HG03060 (cell line): ENCODE measurements around the gene ZNF672.
"Not testable (repeated sequence)": the region's sequence is repeated elsewhere in the genome, so short reads cannot be mapped to it uniquely, and the experiment has no call there.

Source experiments
- ATAC-seq: cut with Tn5 transposase; IDR thresholded peaks from one replicate; pipeline ENCODE4 v1.9.1; 2021; ENCODE audit warnings: low read depth, moderate number of reproducible peaks; ENCODE audit not compliant: unreplicated experiment

ZNF672 gene

DNA sequence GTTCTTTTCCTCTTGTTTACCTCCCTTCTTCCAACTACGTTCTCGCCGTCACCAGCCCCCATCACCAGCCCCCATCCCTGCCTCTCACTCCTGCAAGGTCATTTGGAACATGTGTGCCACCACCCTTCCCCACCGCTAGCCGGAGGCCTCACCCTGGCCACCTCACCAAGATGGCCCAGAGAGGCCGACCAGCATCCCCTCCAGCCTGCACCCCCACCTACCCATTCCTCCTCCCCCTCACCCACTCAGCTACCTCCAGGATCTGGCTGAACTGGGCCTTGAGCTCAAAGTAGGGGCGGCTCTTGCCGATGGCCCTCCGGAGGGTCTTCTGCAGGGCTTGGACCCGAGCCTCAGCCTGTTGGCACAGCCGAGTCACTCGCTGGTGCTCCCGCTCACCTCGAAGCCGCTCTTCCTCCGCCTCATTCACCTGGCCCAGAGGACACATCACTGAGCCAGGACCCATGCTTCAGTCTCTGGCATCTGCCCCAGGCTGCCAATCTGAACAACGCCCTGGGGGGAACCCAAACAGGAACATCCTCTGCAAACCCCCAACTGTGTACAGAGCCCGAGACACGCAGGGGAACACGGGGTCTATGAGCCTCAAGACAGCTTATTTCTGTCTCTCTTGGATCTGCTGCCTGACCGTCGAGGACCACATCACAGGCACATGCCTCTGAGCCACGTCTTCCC, 25.1 kb upstream of the ZNF672 start:
- no peak for ATAC-seq

DNA sequence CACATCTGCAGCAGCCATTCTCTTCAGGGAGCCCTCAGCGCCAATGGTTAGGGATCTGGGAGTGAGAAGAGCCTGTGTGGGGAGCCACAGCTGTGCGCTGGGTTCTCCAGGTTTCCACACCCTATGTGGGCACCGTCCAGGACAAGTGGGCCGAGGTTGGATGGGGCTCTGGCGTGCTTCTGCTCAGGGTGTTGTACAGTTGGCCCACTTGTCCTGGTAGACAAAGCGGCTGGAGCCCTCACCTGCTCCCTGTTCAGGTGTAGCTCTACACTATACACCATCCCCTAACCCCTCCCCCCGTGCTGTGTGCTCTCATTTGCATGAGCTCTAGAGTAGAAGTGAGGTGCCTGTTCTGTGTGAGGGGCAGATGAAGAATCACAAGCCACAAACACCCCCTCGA, 24.5 kb upstream of the ZNF672 start:
- ATAC-seq = no peak

DNA sequence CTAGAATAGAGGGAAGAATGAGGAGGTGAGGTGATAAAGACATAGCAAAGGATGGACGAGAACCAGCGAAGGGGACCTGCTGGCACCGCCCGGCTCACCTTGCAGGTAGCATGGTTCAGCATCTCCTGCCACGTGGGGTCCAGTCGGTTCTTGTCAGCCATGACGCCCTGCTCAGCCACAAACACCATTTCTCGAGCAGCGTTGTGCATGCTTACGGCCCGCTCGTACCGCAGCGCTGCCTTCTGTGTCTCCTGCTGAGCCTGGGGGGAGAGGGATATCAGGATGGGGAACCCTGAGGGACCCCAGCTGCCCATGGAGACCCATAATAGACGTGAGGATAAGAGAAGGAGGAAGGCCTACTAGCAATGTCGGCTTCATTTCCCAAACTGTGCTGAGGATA, 23.7 kb upstream of the ZNF672 start:
- ATAC-seq = no peak

DNA sequence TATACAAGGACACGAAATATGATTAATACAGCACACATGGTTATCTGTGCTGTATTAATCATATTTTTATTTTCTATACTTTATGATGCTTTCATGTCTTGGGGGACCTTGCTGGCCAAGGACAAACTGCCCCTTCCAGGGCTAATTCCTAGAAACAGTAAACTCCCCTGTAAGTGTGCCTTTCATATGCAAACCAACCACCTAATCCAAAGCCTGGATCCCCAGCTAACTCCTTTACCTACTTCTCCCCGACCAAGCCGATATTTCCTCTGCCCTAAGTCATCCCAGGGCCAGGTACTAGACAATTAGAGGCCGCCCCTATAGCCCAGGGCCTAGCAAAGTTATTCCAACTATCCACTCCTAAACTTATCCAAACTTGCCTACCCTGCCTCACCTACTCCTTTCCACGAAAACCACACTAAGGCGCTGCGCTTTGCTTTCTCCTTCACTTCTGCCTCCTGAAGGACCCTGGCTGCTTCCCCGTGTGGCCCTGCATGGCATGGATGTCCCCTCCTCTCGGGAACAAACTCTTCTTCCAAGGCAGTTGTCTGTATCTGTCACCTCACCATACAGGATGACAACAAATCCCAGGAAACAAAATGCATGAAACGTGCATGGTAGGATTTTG, 22.5 kb upstream of the ZNF672 start:
- ATAC-seq = no peak

DNA sequence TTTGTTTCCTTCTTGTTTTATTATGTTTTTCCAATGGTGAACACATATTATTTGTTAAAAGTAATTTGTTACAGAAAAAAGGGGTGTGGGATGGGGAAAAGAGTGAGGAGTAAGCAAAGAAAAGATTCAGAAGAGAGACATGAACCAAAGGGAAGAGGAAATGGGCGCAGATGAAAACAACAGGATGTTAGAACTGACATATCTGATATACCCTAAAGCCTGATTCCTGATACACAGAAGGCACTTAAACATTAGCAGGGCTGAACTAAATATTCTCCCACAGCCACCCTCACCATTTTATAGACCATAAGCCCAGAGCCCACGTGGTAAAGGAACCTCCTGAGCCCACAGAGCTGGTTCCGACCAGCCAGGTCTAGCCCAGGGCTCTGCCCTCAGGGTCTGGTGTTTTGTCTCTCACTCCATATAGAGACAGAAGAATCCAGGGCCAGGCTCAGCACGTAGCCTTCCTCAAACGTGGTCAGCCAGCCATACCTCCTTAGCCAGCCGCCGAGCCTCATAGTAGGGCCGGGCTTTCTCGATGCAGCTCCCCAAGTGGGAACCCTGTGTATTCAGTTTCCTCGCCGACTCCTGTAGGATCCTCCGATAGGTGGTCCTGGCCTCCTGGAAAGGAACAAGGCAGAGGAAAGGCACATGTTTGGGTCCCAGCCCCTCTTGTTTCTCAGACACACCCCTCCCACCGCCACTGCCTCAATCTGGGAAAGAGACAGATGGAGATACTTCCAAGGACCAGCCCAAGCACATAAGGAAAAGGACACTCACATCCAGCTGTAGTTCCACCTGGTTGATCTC, 21.8 kb upstream of the ZNF672 start:
- no peak for ATAC-seq

DNA sequence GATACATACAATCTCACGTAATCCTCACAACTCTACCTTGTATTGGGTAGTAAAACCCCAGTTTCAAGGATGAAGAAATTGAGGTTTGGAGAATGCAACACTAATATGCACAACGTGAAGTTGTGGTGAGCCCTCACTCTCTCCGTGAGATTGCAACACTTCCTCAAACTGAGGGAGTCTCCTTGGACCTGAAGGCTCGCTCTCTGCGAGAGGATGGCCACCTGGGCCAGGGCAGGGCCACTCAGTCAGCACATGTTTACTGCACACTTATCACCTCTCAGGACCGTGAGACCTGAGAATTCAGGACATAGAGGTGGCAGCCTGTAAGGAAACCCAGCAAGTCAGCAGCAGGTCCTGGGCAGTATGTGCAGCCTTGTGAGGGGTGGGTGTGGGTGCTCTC, 21.0 kb upstream of the ZNF672 start:
- ATAC-seq = no peak

DNA sequence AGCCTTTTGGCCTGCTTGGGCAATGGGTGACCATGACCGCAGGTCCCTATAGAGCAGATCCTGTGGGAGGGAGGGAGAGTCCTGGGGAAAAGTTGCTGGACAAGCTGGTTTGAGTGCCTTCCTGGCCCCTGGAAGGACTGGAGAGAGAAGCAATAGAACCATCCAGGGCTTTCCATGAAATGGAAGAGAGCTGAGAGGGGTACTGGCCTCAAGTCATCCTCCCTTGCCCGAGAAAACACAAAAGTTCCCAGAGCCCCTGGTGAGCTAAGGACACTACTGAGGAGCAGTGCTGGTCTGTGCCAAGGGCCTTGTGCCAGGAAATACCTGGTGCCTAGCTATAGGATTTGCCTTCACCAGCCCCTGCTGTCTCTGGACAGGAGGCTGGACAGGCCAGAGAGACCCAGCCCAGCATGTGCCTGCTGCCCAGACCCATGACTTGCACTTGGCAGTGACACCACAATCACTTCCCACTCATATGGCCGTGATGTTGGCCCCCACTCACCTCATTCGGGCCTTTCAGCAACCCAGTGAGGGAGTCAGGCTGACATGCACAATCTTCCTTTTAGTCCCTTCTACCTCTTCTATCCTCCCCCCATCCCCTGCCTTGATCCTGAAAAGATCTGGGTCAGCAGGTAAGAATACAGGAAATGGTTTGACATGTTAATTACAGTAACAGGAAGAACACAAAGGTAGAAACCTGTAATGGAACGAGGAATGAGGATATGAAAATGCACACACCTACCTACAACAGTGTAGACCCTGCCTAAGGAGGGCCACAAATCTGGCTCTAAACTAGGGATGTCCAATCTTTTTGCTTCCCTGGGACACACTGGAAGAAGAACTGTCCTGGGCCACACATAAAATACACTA, 19.3 kb upstream of the ZNF672 start:
- no peak for ATAC-seq

DNA sequence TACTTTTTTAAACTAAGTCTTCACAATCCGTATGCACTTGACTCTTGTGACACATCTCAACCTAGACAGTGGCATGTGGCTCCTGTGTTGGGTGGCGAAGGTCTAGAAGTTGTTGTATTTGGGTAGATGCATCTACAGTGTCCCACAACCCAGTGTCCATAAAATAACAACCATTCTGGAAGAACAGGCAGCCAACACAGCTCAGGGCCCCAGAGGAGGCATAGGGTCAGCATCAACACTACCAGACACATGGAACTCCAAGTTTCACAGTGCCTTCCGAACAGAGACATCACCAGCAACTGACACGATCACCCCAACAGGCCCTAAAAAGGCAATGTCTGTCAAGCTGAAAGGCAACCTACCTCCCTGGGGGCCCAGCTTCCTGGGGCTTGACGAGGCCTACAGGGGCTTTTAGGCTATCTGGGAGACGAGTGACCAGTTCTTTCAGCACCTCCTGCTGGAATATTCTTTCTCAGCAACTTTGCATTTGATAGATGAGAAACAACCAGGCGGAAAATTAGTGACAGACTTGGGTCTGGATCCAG, 17.9 kb upstream of the ZNF672 start:
- no peak for ATAC-seq

DNA sequence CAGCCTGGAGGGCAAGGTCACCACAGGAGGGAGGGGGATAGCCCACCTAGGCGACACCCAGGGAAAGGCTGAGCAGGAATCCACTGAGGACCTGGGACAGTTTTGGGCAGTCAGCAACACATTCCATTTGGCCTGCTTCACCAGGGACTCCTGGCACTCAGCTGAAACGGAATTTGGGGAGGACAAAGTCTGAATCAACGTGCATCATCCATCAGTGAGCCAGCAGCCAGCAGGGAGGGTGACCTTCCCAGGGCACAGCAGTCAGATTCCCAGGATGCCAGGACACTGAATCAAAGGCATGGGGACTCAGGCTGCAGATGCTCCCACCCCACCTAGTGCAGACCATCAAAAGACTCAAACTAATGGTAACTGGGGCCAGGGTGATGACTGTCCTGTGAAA, 16.9 kb upstream of the ZNF672 start:
- ATAC-seq = no peak

DNA sequence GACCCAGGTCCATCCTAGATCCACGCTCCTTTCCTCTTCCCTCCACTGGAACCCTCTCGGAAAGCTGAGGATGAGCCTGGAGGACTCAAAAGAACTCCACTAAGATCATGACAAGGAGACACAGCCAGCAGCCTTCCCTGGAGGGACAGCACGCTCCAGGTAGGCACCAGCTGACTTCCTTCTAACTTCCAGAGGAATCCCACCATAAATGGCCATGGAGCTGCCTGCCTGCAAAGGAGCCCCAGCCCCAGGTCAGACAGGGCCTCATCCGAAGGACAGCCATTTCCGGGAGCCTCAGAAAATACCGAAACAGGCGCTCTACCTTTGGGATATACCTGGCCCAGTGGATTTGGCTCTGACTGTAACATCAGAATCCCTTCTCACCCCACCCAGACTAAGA, 16.4 kb upstream of the ZNF672 start:
- ATAC-seq = no peak

DNA sequence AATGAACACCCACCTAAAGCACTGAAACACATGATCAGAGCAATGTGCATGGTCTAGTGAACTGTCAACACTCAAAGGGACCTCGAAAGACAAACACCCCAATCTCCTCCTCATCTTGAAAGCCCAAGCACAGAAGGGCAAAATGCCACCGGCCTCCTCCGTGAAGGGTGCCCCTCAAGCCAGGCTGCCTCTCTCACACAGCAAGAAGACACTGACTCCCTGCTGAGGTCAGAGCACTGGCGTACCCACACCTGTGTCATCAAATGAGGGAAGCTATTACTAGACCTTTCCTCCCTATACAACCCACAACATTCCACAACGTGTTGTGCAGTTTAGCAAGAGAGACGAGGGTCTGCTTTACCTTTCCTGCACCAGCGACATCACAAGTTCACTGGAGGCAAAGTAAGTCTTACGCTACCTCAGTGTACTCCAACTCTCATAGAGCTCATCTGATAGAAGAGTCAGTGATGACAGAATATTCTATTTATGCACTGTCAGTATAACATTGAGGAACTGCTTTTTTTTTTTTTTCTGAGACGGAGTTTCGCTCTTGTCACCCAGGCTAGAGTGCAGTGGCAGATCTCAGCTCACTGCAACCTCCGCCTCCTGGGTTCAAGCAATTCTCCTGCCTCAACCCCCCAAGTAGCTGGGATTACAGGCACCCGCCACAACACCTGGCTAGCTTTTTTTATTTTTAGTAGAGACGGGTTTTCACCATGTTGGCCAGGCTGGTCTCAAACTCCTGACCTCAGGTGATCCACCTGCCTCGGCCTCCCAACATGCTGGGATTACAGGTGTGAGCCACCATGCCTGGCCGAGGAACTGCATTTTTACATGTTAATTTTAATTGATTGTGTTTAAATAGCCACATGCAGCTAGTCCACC, 15.6 kb upstream of the ZNF672 start:
- peak; percentile 42 for ATAC-seq

DNA sequence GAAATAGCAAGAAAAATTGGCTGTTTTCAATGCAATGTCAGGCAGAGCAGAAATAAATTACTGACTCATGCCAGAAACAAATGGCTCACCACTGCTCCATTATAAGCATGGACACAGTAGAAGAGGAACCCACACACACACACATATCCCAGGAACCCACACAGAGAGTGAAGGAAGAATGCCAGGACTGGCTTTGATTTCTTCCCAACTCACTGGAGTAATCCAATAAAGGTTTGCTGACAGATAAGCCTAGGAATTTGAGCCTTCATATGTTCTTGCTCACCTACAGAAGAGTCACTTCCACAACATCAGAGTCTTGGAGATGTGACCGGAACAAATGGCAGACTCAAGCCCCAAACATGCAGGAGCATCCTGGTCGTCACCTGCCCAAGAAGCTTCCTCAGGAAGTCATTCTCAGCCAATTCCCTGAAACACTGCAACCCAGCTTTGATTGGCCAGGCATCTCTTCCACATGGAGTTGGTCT, 14.5 kb upstream of the ZNF672 start:
- no peak for ATAC-seq

DNA sequence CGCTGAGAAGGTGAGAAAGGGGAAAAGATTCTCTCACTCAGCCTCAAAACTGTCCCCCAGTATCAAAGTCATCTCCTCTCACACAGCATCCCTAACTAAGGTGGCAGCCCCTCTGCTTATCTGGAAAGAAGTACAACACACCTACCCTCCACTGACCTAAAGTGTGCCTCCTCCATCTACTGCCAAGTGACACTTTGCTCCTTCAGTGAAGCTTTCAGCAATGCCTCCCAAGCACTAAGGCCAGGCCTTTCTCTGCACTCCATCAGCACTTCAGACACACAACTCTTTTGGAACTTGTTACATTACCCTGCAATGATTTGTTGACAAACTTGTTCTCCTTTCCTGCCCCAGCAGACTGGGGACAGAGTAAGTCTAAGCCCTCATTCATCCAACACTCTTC, 13.7 kb upstream of the ZNF672 start:
- ATAC-seq = no peak

DNA sequence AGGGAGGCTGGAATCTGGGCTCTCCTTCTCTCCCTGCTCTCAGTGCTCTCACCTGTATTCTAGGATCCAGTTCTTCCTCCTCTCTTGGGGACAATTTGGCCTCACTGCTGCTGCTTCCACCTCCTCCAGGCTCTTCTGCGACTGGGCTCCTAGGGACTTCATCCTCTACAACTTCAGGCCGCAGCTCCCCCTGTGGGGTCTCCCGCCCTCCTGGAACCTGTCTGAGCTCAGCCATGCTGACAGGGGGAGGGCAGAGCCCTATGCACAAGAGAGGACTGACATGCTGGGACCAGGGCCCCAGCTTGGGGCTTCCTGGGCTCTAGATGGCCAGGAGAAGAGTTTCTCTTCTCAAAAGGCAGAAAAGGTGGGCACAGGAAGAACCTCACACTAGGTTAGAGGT, 13.3 kb upstream of the ZNF672 start:
- ATAC-seq = no peak

DNA sequence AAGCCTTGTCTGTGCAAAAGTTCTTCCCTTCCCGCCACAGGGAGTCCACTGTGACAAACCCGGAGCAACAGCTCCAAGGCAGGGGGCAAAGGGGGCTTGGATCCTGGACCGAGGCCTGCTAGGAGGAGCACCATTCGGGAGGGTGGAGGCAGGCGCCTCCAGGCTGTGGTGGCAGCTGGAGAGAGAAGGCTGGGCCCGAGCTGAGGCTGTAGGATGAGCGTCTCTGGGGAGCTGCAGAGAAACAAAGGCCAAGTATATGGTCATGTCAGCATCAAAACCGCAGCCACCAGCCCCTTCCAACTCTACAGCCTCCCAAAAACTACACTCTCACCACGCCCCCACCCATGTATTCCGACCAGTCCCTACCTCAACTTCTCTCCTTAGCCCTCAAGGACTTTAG, 12.9 kb upstream of the ZNF672 start:
- ATAC-seq = no peak

DNA sequence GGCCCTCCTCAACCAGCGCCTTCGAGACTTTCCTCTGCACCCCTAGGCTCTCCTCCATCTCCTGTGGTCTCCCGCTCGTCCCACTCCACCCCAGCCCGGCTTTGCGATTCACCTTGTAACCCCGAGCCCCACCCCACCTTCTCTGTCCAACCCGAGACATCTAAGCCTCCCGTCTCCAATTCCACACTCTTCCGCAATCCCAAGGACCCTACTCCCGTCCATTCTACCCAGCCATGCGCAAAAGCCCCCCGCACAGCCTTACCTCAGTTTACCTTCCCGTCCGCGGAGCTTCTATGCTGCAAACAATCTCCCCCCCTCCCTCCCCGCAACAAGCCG, 12.5 kb upstream of the ZNF672 start:
- no peak for ATAC-seq

DNA sequence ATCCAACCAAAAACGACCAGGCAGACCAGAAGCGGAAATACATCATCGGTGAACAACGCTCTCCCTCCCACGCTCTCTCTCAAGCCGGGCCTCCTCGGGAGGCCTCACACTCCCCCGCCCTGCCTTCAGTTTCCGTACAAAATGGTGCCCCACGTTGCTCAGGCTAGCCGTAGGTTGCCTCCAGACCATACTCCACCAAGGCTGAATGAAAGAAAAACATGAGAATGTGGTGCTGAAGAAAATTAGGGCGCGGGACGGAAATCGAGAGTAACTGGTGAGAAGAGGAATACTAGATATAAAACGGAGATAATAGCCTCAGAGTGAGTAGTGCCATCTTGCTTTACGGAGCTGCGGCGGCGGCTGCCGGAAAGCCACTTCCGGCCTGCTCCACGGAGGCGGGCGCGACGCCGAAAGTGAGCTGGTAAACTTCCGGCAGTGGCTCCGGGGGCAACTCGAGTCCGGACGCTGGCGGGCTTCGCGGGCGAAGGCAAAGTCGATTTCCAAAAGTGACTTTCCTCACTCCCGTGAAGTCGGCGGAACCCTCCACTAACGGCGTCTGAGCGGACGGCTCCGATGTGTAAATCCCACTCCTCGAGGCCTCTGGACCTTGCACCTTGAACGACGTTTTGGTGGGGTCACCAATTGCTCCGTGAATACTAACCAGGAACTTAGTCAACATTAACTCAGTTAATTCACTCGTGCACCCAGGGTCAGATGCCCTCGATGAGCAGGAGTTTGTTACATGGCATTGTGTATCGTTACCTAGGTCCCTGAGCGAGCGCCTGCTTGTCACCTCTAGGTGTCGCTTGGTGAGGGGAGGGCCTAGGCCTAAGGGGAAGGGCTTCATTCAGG, 11.9 kb upstream of the ZNF672 start, which contains the start of gene SH3BP5L:
TSS of gene SH3BP5L (minus strand) at position 7 of the 852 bp plus-strand sequence. CDS start 980 bp downstream, outside the sequence.
- peak; percentile 70 for ATAC-seq

DNA sequence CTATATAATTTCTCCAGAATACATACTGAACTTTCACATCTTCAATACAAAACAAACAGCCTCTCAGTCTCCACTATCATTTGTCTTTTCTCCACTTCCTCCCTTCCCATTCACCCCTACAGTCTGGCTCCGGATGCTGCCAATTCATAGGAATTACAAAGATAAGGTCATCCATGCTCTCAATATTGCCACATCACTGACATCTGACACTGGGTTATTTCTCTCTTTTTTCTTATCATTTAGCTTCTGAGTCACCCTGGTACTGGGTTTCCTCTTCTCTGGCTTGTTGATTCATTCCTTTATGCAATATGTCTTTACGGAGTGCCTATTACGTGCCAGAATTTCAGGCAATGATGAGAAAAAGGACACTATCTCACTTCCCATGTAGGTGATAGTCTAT, 9.2 kb upstream of the ZNF672 start:
- no peak for ATAC-seq

DNA sequence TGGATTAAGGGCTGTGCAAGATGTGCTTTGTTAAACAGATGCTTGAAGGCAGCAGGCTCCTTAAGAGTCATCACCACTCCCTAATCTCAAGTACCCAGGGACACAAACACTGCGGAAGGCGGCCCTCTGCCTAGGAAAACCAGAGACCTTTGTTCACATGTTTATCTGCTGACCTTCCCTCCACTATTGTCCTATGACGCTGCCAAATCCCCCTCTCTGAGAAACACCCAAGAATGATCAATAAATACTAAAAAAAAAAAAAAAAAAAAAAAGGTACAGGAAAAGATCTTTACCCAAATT, 7.4 kb upstream of the ZNF672 start:
- not testable (repeated sequence) for ATAC-seq
